HEK293T (cell line): ENCODE measurements around the gene PRKG1.

ENCODE experiments used
- ARNT ChIP-seq: fragments of 450-650 bp; IDR thresholded peaks from 2 replicates; pipeline ENCODE4 v1.6.1; 2017; ENCODE audit warnings: mild to moderate bottlenecking
- ELF4 ChIP-seq: fragments of 450-650 bp; IDR thresholded peaks from 2 replicates; pipeline ENCODE4 v1.6.1; 2017; ENCODE audit warnings: antibody characterized with exemption
- FOXM1 ChIP-seq: fragments of 450-650 bp; IDR thresholded peaks from 2 replicates; pipeline ENCODE4 v1.6.1; 2017; ENCODE audit warnings: mild to moderate bottlenecking, borderline replicate concordance
- HDGF ChIP-seq: fragments of 450-650 bp; IDR thresholded peaks from 2 replicates; pipeline ENCODE4 v1.6.1; 2017; ENCODE audit warnings: antibody characterized with exemption, borderline replicate concordance
- L3MBTL2 ChIP-seq: fragments of 450-650 bp; conservative IDR thresholded peaks from 2 replicates; pipeline ENCODE4 v1.6.1; 2016; ENCODE audit warnings: mild to moderate bottlenecking
- SP1 ChIP-seq: fragments of 450-650 bp; IDR thresholded peaks from 2 replicates; pipeline ENCODE4 v1.6.1; 2017
- SUZ12 ChIP-seq: fragments of 450-650 bp; IDR thresholded peaks from 2 replicates; pipeline ENCODE4 v1.6.1; 2016; ENCODE audit warnings: mild to moderate bottlenecking
- TARDBP ChIP-seq: fragments of 450-650 bp; IDR thresholded peaks from 2 replicates; pipeline ENCODE4 v1.6.1; 2016

GRCh38 chr10:51615764-51616298 is 541.5 kb downstream of the PRKG1 start:
- TF ChIP-seq SP1: no peak
- TF ChIP-seq TARDBP: no peak
- TF ChIP-seq ELF4: no peak
- TF ChIP-seq HDGF: no peak
- no peak for TF ChIP-seq SUZ12
- TF ChIP-seq L3MBTL2: no peak
- TF ChIP-seq FOXM1: no peak
- TF ChIP-seq ARNT: no peak
